Measurements from ENCODE around the gene NFKB1. TPM values are rescaled to one million over a fixed set of nuclear protein-coding genes. Genes with fewer than 3 reads are reported as not detected.
"Not testable (repeated sequence)": the region's sequence is repeated elsewhere in the genome, so short reads cannot be mapped to it uniquely, and the experiment has no call there.

Gene NFKB1
- total RNA-seq, 1 donor from 2014 or later, result 43.9 TPM

- DNase-seq (ENCODE audit: extremely low read depth, low read depth, low spot score), result not testable (repeated sequence)
Measured at GRCh38 chr4:102619776-102620631, 118.8 kb downstream of the NFKB1 start.

DNA sequence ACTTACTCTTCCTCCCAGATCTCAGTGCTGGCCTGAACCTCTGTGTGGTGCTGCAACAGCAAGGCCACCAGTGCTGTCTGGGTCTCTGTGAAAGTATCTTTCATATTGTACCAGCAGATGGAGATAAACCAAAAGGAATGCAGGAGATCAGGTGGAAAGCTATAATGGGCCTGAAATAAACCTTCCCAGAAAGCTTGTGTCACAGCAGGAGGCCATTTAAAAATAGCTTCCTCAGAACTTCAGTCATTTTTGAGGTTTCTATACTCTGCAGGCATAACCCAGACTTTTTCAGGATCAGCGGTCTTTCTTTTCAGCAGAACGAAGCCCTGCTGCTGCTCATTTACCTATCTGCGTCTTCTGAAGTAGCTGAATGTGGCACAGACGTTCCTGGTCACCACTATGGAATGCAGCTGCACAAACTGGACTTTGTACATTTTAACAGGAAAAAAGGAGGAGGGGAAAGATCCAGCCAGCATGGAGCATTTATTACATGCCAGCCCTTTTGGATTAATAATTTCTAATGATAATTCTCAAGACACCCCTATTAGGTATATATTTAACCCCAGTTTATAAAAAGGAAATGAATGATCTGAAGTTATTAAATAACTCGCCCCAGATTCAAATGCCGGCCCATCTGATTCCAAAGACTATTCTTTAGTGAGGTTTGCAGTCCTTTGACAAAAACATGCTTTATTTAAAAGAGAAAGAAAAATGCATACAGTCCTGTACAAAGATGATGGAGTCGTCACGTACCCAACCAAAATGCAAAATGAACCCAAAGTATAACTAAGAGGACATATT, 119.7 kb downstream of the NFKB1 start:
- DNase-seq (ENCODE audit: extremely low read depth, low read depth, low spot score), result peak; percentile 51

DNA sequence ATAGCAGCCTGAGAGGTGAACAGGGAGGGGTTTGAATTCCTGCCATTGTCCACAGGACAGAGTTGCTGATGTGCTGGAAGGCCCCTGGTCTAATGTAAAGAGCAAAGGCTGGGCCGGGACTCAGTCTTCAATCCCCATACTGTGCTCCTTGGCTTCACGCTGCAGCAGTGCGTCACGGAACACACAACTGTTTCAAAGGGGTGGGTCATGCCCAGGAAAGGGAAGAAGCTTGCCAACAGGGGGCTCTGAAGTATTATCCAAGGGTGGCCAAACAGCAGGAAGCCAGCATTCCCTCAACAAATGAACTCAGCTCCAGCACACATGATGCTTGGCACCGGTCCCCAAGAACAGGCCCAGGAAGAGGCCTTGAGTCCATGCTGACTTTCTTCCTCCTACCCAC, 122.5 kb downstream of the NFKB1 start:
- DNase-seq (ENCODE audit: extremely low read depth, low read depth, low spot score), result no peak

- DNase-seq (ENCODE audit: extremely low read depth, low read depth, low spot score), result no peak
Measured at GRCh38 chr4:102624505-102624904, 123.3 kb downstream of the NFKB1 start.

GRCh38 chr4:102625232-102625930, 124.2 kb downstream of the NFKB1 start:
- no peak for DNase-seq (ENCODE audit: extremely low read depth, low read depth, low spot score)

GRCh38 chr4:102627831-102628523, 126.8 kb downstream of the NFKB1 start:
- no peak for DNase-seq (ENCODE audit: extremely low read depth, low read depth, low spot score)

GRCh38 chr4:102629673-102630072, 128.5 kb downstream of the NFKB1 start:
- no peak for DNase-seq (ENCODE audit: extremely low read depth, low read depth, low spot score)

DNA sequence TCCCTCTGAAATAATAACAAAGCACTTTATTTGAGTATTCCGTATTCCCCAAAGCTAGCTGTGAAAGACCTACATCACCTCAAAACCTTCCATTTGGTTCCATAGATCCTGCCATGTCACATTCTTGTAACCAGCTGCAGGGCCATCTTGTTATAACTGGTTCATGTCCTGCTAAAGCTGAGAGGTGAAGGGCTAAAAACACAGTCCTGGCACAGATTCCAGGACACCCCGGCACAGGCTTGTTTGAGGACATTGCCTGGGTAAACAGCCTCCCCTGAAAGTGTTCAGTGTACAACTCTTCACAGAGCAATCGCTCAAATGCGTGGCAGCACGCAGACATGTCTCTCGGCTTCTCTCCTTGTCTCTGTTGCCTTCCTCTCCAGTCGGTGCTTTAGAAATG, 130.5 kb downstream of the NFKB1 start:
- no peak for DNase-seq (ENCODE audit: extremely low read depth, low read depth, low spot score)

GRCh38 chr4:102632241-102633065, 131.3 kb downstream of the NFKB1 start:
- no peak for DNase-seq (ENCODE audit: extremely low read depth, low read depth, low spot score)

DNA sequence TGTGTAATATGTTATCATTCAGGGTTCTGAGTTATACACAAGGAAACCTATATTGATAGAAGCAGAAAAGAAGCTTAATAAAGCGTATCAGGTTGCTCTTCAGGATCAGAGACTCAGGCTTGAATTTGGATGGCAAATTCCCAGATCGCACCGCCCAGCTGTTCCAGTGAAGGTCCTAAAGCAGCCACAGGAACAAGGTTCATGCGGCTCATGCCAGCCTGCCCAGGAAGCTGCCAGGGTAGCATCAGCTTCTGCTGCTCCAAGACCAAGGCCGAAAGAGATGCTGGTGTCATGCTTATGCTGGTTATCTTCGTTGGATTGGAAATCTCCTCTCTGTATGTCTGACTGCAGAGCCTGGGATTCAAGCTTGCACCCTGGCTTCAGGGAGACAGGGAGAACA, 131.9 kb downstream of the NFKB1 start:
- no peak for DNase-seq (ENCODE audit: extremely low read depth, low read depth, low spot score)

GRCh38 chr4:102637391-102637790, 136.2 kb downstream of the NFKB1 start:
- no peak for DNase-seq (ENCODE audit: extremely low read depth, low read depth, low spot score)

- DNase-seq (ENCODE audit: extremely low read depth, low read depth, low spot score), result no peak
Measured at GRCh38 chr4:102638621-102639020, 137.5 kb downstream of the NFKB1 start.

DNA sequence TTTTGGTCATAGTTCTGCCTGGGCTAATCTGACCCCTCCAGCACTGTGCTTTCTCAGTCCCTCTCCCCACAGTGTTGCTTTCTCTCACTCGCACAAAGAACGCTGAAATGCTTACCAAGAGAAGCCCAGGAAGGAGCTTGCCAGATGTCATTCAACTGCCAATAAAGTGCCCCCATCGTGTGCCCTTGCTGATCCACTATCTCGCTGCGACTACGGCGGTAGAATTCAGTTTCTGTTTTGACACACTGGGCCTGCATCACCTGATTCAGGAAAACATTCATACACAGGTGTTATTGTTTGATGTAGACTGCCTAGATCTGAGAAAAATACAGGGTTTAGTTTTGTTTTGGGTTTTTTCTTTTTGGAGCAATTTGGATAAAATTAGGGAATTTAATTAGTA, 138.4 kb downstream of the NFKB1 start:
- no peak for DNase-seq (ENCODE audit: extremely low read depth, low read depth, low spot score)

DNA sequence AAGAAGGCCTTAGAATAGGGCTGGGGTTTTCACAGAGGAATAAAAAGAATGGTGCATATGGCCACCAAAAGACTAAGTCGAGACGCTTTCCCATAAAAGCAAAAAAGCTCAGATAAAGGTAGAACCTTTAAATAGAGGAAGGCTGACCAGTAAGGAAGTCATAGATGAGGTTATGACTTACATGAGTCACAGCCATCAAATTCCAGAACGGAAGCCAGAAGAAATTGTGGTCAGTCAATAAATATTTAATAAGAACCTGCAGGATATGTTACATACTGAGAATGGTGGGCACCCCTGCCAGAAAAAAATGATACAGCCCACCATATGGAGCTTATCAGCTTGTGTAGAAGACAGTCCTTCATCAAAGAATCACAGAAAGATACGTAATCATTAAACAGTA, 139.5 kb downstream of the NFKB1 start:
- no peak for DNase-seq (ENCODE audit: extremely low read depth, low read depth, low spot score)

DNA sequence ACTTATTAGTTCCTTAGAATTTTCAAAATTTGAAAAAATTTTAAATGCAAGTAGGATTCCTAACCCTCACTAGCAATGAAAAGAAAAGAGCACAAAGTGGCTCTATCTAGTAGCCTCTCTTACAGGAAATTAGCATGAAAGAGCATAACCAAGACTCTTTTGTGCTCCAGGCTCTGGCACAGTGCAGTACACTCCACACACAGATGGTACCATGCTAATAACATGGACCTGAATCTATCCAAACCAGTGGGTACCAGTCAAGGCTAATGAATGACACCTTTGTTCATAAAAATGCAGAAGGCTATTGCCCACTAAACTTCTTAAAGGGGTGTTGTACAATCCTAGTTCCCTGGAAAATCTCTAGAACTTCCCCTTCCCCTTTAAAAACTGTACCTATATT, 140.6 kb downstream of the NFKB1 start:
- no peak for DNase-seq (ENCODE audit: extremely low read depth, low read depth, low spot score)

DNA sequence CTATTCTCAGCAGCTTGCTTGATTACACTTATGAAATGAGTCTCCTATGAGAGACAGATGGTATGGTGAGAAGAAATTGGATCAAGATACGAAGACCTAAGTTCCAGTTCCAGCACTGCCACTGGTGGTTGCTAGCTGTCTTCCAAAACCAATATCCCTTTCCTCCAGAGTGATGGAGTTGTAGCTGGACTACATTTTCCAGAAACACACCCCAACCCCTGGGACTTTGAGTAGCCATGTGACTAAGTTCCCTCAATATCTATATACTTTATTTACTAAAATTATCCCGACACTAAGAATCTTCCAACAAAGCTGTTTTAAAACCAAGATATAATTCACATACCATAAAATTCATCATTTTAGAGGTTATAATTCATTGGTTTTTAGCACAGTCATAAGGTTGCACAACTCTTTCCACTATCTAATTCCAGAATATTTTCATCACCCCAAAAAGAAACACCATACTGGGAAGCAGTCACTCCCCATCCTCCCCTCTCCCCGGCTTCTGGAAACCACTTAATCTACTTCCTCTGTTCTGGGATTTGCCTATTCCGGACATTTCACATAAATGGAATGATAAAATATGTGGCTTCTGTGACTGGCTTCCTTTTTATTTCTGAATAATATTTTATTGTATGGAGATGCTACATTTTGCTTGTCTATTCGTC, 141.6 kb downstream of the NFKB1 start:
- no peak for DNase-seq (ENCODE audit: extremely low read depth, low read depth, low spot score)

DNA sequence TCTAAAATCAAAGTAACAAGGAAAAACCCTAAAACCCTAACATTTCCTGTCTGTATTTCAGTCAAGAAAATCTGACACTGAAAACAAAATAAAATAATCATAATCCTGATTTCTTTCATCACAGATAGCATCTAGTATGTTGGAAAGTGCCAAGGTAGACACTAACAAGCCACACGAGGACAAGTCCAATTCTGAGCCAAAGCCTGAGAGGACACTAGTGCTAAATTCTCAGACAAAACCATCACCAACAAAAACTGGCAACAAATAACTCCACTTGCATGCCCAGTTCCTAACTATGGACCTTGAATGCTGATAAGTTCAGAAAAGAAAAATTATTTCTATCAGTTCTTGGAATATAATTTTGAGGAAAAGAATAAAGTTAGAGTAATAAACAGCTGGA, 146.0 kb downstream of the NFKB1 start:
- no peak for DNase-seq (ENCODE audit: extremely low read depth, low read depth, low spot score)

DNA sequence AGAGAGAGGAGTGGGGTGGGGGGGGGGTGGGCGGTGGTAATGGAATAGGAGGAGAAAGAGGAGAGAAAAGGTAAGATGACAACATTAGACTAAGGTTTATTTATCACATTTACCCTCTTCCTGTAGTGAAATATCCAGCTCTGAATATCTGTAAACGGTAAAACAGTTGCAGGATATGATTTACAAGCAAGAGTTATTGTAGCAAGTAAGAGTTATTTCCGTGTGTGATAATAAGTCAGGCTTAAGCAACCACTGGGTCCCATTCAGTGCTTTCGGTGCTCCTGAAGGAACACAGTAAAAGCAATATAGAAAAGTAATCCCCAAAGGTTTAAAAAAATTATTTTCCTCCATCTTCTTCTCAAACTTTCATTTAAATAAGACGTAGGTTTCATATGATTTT, 156.0 kb downstream of the NFKB1 start:
- no peak for DNase-seq (ENCODE audit: extremely low read depth, low read depth, low spot score)

GRCh38 chr4:102663073-102663472, 161.9 kb downstream of the NFKB1 start:
- no peak for DNase-seq (ENCODE audit: extremely low read depth, low read depth, low spot score)

Data from glomerular endothelial cell (primary cell).